Measurements from ENCODE around the gene NTM.

The NTM gene

GRCh38 chr11:131787119-131787518 lies 416.7 kb downstream of the NTM start:
- Histone ChIP-seq H3K36me3 (ENCODE audit: control insufficient read depth in 2 of 2, insufficient read depth in 1 of 2, low read length in 2 of 2) (no peaks in the 10 kb centered on the region), H3K27ac (ENCODE audit: extremely low read depth, low read depth, low read length) (no peak overlapping the region), H3K4me1 (ENCODE audit: control insufficient read depth, insufficient read depth, low read length) (no peaks in the 10 kb centered on the region), H3K9me3 (ENCODE audit: control insufficient read depth, insufficient read depth, low read depth, low read length) (no peaks in the 10 kb centered on the region), H3K4me3 (ENCODE audit: low read depth, low read length) (no peak overlapping the region)
- TF ChIP-seq SALL2 (tag by site-specific recombination; IDR thresholded peaks at IDR 0.05; ENCODE audit: borderline replicate concordance) (no peak), ZNF645 (tag by site-specific recombination; IDR thresholded peaks at IDR 0.05) (no peak), ZNF248 (tag by site-specific recombination; IDR thresholded peaks at IDR 0.05) (no peak), ZNF23 (tag by site-specific recombination; IDR thresholded peaks at IDR 0.05; ENCODE audit: borderline replicate concordance) (no peak), PATZ1 (tag by site-specific recombination; IDR thresholded peaks at IDR 0.05) (no peak), MEIS1 (CRISPR knock-in tag; IDR thresholded peaks at IDR 0.05; ENCODE audit: borderline replicate concordance) (no peak), ZSCAN18 (tag by site-specific recombination; IDR thresholded peaks at IDR 0.05) (no peak), PRDM6 (tag by site-specific recombination; IDR thresholded peaks at IDR 0.05) (no peak), KLF10 (tag by site-specific recombination; IDR thresholded peaks at IDR 0.05) (no peak), ZNF114 (tag by site-specific recombination; IDR thresholded peaks at IDR 0.05) (no peak), ZNF174 (tag by site-specific recombination; IDR thresholded peaks at IDR 0.05) (no peak), YY1 (tag by site-specific recombination; IDR thresholded peaks at IDR 0.05) (no peak)
- ChIA-PET POLR2A (no interaction called here), CTCF (no interaction called here)

- H3K27ac ChIP-seq (ENCODE audit: extremely low read depth, low read depth, low read length), result no peak overlapping the region
- no peak overlapping the region for H3K4me3 ChIP-seq (ENCODE audit: low read depth, low read length)
- ChIA-PET CTCF (no interaction called here), POLR2A (no interaction called here)
- H3K9me3 ChIP-seq (ENCODE audit: control insufficient read depth, insufficient read depth, low read depth, low read length), result no peaks in the 10 kb centered on the region
- H3K36me3 ChIP-seq (ENCODE audit: control insufficient read depth in 2 of 2, insufficient read depth in 1 of 2, low read length in 2 of 2), result no peaks in the 10 kb centered on the region
- TF ChIP-seq ZNF311 (tag by site-specific recombination; IDR thresholded peaks at IDR 0.05; ENCODE audit: borderline replicate concordance) (no peak), SCRT1 (tag by site-specific recombination; IDR thresholded peaks at IDR 0.05; ENCODE audit: borderline replicate concordance) (no peak), ZNF658 (tag by site-specific recombination; IDR thresholded peaks at IDR 0.05) (no peak), ZNF639 (tag by site-specific recombination; IDR thresholded peaks at IDR 0.05) (no peak), ZNF660 (tag by site-specific recombination; IDR thresholded peaks at IDR 0.05) (no peak), ZNF114 (tag by site-specific recombination; IDR thresholded peaks at IDR 0.05) (no peak), ZSCAN23 (tag by site-specific recombination; IDR thresholded peaks at IDR 0.05) (no peak), ZNF48 (tag by site-specific recombination; IDR thresholded peaks at IDR 0.05) (no peak), ZNF211 (tag by site-specific recombination; IDR thresholded peaks at IDR 0.05; ENCODE audit: low read depth) (no peak), ZNF621 (tag by site-specific recombination; IDR thresholded peaks at IDR 0.05) (no peak), ZNF335 (tag by site-specific recombination; conservative IDR thresholded peaks at IDR 0.05) (no peak), ZNF645 (tag by site-specific recombination; IDR thresholded peaks at IDR 0.05) (no peak)
- H3K4me1 ChIP-seq (ENCODE audit: control insufficient read depth, insufficient read depth, low read length), result no peaks in the 10 kb centered on the region
These were observed 420.2 kb downstream of the NTM start for GRCh38 chr11:131790586-131790985.

All from HEK293 (cell line).